IMR-90 (cell line): ENCODE data around the gene MYO1G. TPM values are rescaled to one million over a fixed set of nuclear protein-coding genes. Genes with fewer than 3 reads are reported as not detected.

ENCODE experiments used
- ATAC-seq: fragments of 200-7000 bp; cut with Tn5 transposase; 2 replicates; pipeline ENCODE4 v1.9.1; 2020; ENCODE audit warnings: low read depth, mild to moderate bottlenecking, moderate library complexity
- BruUV-seq: library from RNA; stranded (reverse); fragments of 400-500 nt; replicated peaks from 2 replicates; lab custom pipeline; 2021; lab: Mats Ljungman, UMichigan
- CTCF ChIA-PET: fragments of 300-600 bp; formaldehyde crosslinking; extraction: SDS; loops from one replicate; lab custom pipeline; 2021; ENCODE audit warnings: antibody characterized with exemption; lab: Yijun Ruan, JAX
- POLR2A ChIA-PET: fragments of 300-600 bp; sonication (Branson Sonifier 250); formaldehyde crosslinking; loops from one replicate; lab custom pipeline; 2022; ENCODE audit warnings: antibody characterized with exemption; ENCODE audit not compliant: unreplicated experiment; lab: Charles Lee
- DNase-seq: peaks from one replicate; pipeline ENCODE4 v3.0.0; 2013
- H2AFZ ChIP-seq: replicated peaks from 2 replicates; pipeline ENCODE3; 2013; ENCODE audit warnings: low read length, mild to moderate bottlenecking; ENCODE audit not compliant: poor library complexity
- H2AK5ac ChIP-seq: 2 replicates; pipeline ENCODE4 v1.6.1; 2013; ENCODE audit warnings: low read depth, low read length, inconsistent platforms
- H2AK9ac ChIP-seq: replicated peaks from 2 replicates; pipeline ENCODE3; 2013; ENCODE audit warnings: mild to moderate bottlenecking, low read depth, low read length, moderate library complexity; ENCODE audit not compliant: poor library complexity
- H2BK120ac ChIP-seq: 2 replicates; pipeline ENCODE4 v1.6.1; 2013; ENCODE audit warnings: low read depth, low read length, inconsistent platforms
- H2BK15ac ChIP-seq: 3 replicates; pipeline ENCODE4 v1.6.1; 2013; ENCODE audit warnings: low read depth, low read length, inconsistent platforms
- H2BK20ac ChIP-seq: 2 replicates; pipeline ENCODE4 v1.6.1; 2013; ENCODE audit warnings: low read depth, mild to moderate bottlenecking, inconsistent platforms, low read length, moderate library complexity
- H2BK5ac ChIP-seq: 2 replicates; pipeline ENCODE4 v1.6.1; 2013; ENCODE audit warnings: mild to moderate bottlenecking, low read depth, low read length, inconsistent platforms; ENCODE audit not compliant: poor library complexity, severe bottlenecking
- H3K14ac ChIP-seq: replicated peaks from 2 replicates; pipeline ENCODE4 v1.6.1; 2013; ENCODE audit warnings: low read depth, low read length, inconsistent platforms
- H3K18ac ChIP-seq: 2 replicates; pipeline ENCODE4 v1.6.1; 2013; ENCODE audit warnings: low read depth, low read length, control low read depth
- H3K23ac ChIP-seq: 2 replicates; pipeline ENCODE4 v1.6.1; 2013; ENCODE audit warnings: low read depth, low read length, inconsistent platforms
- H3K27ac ChIP-seq: 2 replicates; pipeline ENCODE4 v1.5.1; 2013; ENCODE audit warnings: mild to moderate bottlenecking, control low read depth, low read length; ENCODE audit not compliant: insufficient read depth
- H3K27me3 ChIP-seq: 2 replicates; pipeline ENCODE4 v1.6.1; 2013; ENCODE audit warnings: low read length; ENCODE audit not compliant: control insufficient read depth, insufficient read depth
- H3K36me3 ChIP-seq: 2 replicates; pipeline ENCODE4 v1.6.1; 2013; ENCODE audit warnings: low read length, mixed read lengths; ENCODE audit not compliant: control insufficient read depth, insufficient read depth
- H3K4ac ChIP-seq: 2 replicates; pipeline ENCODE4 v1.6.1; 2013; ENCODE audit warnings: low read depth, low read length, inconsistent platforms
- H3K4me1 ChIP-seq: 2 replicates; pipeline ENCODE4 v1.6.1; 2013; ENCODE audit warnings: low read length, mixed read lengths; ENCODE audit not compliant: control insufficient read depth, insufficient read depth
- H3K4me2 ChIP-seq: 2 replicates; pipeline ENCODE4 v1.6.1; 2013; ENCODE audit warnings: low read depth, mild to moderate bottlenecking, control low read depth, low read length, moderate library complexity
- H3K4me3 ChIP-seq: 2 replicates; pipeline ENCODE4 v1.5.1; 2013; ENCODE audit warnings: low read depth, mild to moderate bottlenecking, control low read depth, low read length, moderate library complexity; ENCODE audit not compliant: insufficient read depth
- H3K56ac ChIP-seq: 2 replicates; pipeline ENCODE4 v1.6.1; 2013; ENCODE audit warnings: low read length, inconsistent platforms; ENCODE audit not compliant: insufficient read depth; ENCODE audit errors: extremely low read depth
- H3K79me1 ChIP-seq, 2 experiments: 2 replicates each; pipeline ENCODE4 v1.6.1; 2013; ENCODE audit warnings: low read length in 2 of 2, inconsistent platforms in 1 of 2, low read depth in 1 of 2
- H3K9ac ChIP-seq: 2 replicates; pipeline ENCODE4 v1.6.1; 2013; ENCODE audit warnings: low read depth, low read length, control low read depth
- H3K9me1 ChIP-seq: 2 replicates; pipeline ENCODE4 v1.6.1; 2013; ENCODE audit warnings: low read length, inconsistent platforms; ENCODE audit not compliant: insufficient read depth
- H3K9me3 ChIP-seq: 2 replicates; pipeline ENCODE4 v1.6.1; 2013; ENCODE audit warnings: low read length; ENCODE audit not compliant: control insufficient read depth, insufficient read depth
- H4K20me1 ChIP-seq: 2 replicates; pipeline ENCODE4 v1.6.1; 2013; ENCODE audit warnings: low read length, inconsistent platforms; ENCODE audit not compliant: insufficient read depth
- H4K5ac ChIP-seq: 2 replicates; pipeline ENCODE4 v1.6.1; 2013; ENCODE audit warnings: mild to moderate bottlenecking, low read depth, low read length, control low read depth
- H4K8ac ChIP-seq, 2 experiments: 2 replicates each; pipeline ENCODE4 v1.6.1; 2013; ENCODE audit warnings: low read depth in 2 of 2, low read length in 2 of 2, control low read depth in 1 of 2, inconsistent platforms in 1 of 2
- H4K91ac ChIP-seq: 2 replicates; pipeline ENCODE4 v1.6.1; 2013; ENCODE audit warnings: low read depth, low read length, inconsistent platforms; ENCODE audit not compliant: insufficient read depth
- BHLHE40 ChIP-seq: fragments of 150-350 bp; IDR thresholded peaks from 2 replicates; pipeline ENCODE4 v1.6.1; 2016; ENCODE audit warnings: mild to moderate bottlenecking, low read depth, low read length
- CEBPB ChIP-seq: IDR thresholded peaks from 2 replicates; pipeline ENCODE4 v1.6.1; 2012; ENCODE audit warnings: low read depth, low read length, improper control_type of control experiment
- CHD1 ChIP-seq: IDR thresholded peaks from 2 replicates; pipeline ENCODE4 v1.6.1; 2012; ENCODE audit warnings: low read depth, low read length, improper control_type of control experiment
- MAFK ChIP-seq: IDR thresholded peaks from 2 replicates; pipeline ENCODE4 v1.6.1; 2012; ENCODE audit warnings: low read depth, low read length, improper control_type of control experiment
- MAZ ChIP-seq: IDR thresholded peaks from 2 replicates; pipeline ENCODE4 v1.6.1; 2012; ENCODE audit warnings: low read depth, mild to moderate bottlenecking, low read length, improper control_type of control experiment, moderate library complexity, borderline replicate concordance
- MXI1 ChIP-seq: IDR thresholded peaks from 2 replicates; pipeline ENCODE4 v1.6.1; 2012; ENCODE audit warnings: low read depth, mild to moderate bottlenecking, low read length, moderate library complexity, borderline replicate concordance
- POLR2A ChIP-seq: IDR thresholded peaks from 2 replicates; pipeline ENCODE4 v1.6.1; 2012; ENCODE audit warnings: mild to moderate bottlenecking, low read depth, low read length
- RAD21 ChIP-seq: IDR thresholded peaks from 2 replicates; pipeline ENCODE4 v1.6.1; 2012; ENCODE audit warnings: low read length, improper control_type of control experiment
- RCOR1 ChIP-seq: IDR thresholded peaks from 2 replicates; pipeline ENCODE4 v1.6.1; 2012; ENCODE audit warnings: mild to moderate bottlenecking, low read length, improper control_type of control experiment; ENCODE audit not compliant: insufficient replicate concordance
- WGBS, 2 experiments: methylation state at CpG; one replicate each; pipeline versions ENCODE4 v1.1.5 to v1.1.7; 2013; ENCODE audit warnings: missing lambda C conversion rate in 2 of 2; ENCODE audit not compliant: insufficient read length in 1 of 2; ENCODE audit errors: extremely low coverage in 2 of 2; 5-methylcytosine and 5-hydroxymethylcytosine counted together
- dilution Hi-C: fragments of 300-500 bp; cut with HindIII; formaldehyde crosslinking; loops from one replicate; pipeline ENCODE4 v1.14.3; 2018; ENCODE audit warnings: low sequenced_read_pairs; ENCODE audit not compliant: unreplicated experiment
- in situ Hi-C: fragments of 300-500 bp; cut with MboI; formaldehyde crosslinking; loops from 3 replicates; pipeline ENCODE4 v1.14.3; 2019; ENCODE audit warnings: low sequenced_read_pairs, inconsistent platforms, mixed read lengths
- intact Hi-C: fragments of 100-400 bp; cut with micrococcal nuclease; formaldehyde crosslinking; loops from 2 replicates; pipeline ENCODE4 v1.10.0; 2022
- polyA plus RNA-seq, 3 experiments: library from polyadenylated mRNA; depleted of rRNA; stranded (reverse); fragments of >200 nt; gene quantifications; 2 replicates each; pipeline ENCODE4 v1.2.3, GENCODE V29; 2012; ENCODE audit warnings: low replicate concordance in 1 of 3
- total RNA-seq: library from RNA; depleted of rRNA; stranded (reverse); fragments of >200 nt; gene quantifications from 2 replicates; pipeline ENCODE4 v1.2.3, GENCODE V29; 2012
- TF ChIP-seq, protein P1 (sequence below): fragments of 150-350 bp; IDR thresholded peaks from 2 replicates; pipeline ENCODE4 v1.6.1; 2017; ENCODE audit warnings: mild to moderate bottlenecking, antibody characterized with exemption, low read length, low read depth
- TF ChIP-seq, protein P2 (sequence below): fragments of 150-350 bp; IDR thresholded peaks from 2 replicates; pipeline ENCODE4 v1.6.1; 2016; ENCODE audit warnings: low read depth, mild to moderate bottlenecking, low read length, moderate library complexity, borderline replicate concordance
- TF ChIP-seq, protein P3 (sequence below): conservative IDR thresholded peaks from 2 replicates; pipeline ENCODE4 v1.5.1; 2012; ENCODE audit warnings: mild to moderate bottlenecking, low read depth, low read length, improper control_type of control experiment

The MYO1G gene
- total and polyA plus RNA-seq, 2 of the 4 experiments (the other 2 are of a cell fraction) = under 0.01 to 0.02 TPM

DNA sequence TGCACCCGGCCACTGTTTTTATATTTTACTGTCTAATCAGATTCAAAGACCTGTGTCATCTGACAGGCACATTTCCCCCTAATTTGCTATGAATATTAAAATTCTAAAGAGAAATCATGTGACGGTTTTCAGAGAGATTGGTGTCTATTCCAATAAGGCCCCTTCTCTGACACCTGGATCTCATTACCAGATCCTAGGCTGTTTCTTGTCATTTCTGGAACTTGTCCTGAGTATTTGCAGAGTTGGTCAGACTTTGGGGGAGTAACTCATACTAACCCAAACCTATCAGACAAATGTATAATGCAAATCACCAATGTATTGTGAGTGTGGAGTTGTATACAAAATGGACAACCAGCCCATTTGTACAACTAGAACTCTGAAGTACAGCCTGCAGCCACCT, 29.5 kb downstream of the MYO1G start:
- H2BK15ac ChIP-seq = no peak overlapping the region
- no CpG with 5 or more reads among the region's 2 CpGs for WGBS, 2 experiments
- no peak overlapping the region for H2BK120ac ChIP-seq
- no peak overlapping the region for H2BK20ac ChIP-seq
- no peak overlapping the region for H2AK5ac ChIP-seq
- H3K79me1 ChIP-seq = no peaks in the 10 kb centered on the region
- H3K36me3 ChIP-seq = no peaks in the 10 kb centered on the region
- no peak overlapping the region for H3K18ac ChIP-seq
- ChIA-PET CTCF (no interaction called here), POLR2A (no interaction called here)
- no peak overlapping the region for H3K4me3 ChIP-seq
- ATAC-seq (no peak), DNase-seq (no peak)
- H3K4ac ChIP-seq = no peak overlapping the region
- in situ Hi-C loops (no loop called here), intact Hi-C loops (no loop called here), dilution Hi-C loops (no loop called here)
- no peaks in the 10 kb centered on the region for H4K20me1 ChIP-seq
- no TSS peak for BruUV-seq
- no peaks in the 10 kb centered on the region for H3K9me1 ChIP-seq
- H3K27ac ChIP-seq = no peak overlapping the region
- H3K27me3 ChIP-seq = peaks cover 13% of the 10 kb centered on the region
- H3K9me3 ChIP-seq = no peaks in the 10 kb centered on the region
- no peak overlapping the region for H4K5ac ChIP-seq
- H3K56ac ChIP-seq = no peak overlapping the region
- TF ChIP-seq BHLHE40 (no peak), POLR2A (no peak), MAZ (no peak), MAFK (no peak), MXI1 (no peak), CEBPB (no peak), RAD21 (no peak), CHD1 (no peak), RCOR1 (no peak)
- TF ChIP-seq, protein P1, sequence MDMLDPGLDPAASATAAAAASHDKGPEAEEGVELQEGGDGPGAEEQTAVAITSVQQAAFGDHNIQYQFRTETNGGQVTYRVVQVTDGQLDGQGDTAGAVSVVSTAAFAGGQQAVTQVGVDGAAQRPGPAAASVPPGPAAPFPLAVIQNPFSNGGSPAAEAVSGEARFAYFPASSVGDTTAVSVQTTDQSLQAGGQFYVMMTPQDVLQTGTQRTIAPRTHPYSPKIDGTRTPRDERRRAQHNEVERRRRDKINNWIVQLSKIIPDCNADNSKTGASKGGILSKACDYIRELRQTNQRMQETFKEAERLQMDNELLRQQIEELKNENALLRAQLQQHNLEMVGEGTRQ = no peak
- TF ChIP-seq, protein P2, sequence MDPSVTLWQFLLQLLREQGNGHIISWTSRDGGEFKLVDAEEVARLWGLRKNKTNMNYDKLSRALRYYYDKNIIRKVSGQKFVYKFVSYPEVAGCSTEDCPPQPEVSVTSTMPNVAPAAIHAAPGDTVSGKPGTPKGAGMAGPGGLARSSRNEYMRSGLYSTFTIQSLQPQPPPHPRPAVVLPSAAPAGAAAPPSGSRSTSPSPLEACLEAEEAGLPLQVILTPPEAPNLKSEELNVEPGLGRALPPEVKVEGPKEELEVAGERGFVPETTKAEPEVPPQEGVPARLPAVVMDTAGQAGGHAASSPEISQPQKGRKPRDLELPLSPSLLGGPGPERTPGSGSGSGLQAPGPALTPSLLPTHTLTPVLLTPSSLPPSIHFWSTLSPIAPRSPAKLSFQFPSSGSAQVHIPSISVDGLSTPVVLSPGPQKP = no peak
- TF ChIP-seq, protein P3, sequence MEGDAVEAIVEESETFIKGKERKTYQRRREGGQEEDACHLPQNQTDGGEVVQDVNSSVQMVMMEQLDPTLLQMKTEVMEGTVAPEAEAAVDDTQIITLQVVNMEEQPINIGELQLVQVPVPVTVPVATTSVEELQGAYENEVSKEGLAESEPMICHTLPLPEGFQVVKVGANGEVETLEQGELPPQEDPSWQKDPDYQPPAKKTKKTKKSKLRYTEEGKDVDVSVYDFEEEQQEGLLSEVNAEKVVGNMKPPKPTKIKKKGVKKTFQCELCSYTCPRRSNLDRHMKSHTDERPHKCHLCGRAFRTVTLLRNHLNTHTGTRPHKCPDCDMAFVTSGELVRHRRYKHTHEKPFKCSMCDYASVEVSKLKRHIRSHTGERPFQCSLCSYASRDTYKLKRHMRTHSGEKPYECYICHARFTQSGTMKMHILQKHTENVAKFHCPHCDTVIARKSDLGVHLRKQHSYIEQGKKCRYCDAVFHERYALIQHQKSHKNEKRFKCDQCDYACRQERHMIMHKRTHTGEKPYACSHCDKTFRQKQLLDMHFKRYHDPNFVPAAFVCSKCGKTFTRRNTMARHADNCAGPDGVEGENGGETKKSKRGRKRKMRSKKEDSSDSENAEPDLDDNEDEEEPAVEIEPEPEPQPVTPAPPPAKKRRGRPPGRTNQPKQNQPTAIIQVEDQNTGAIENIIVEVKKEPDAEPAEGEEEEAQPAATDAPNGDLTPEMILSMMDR = no peak
- H4K91ac ChIP-seq = no peak overlapping the region
- H2BK5ac ChIP-seq = no peak overlapping the region
- no peak overlapping the region for H2AK9ac ChIP-seq
- no peaks in the 10 kb centered on the region for H3K4me1 ChIP-seq
- no peak overlapping the region for H3K4me2 ChIP-seq
- no peak overlapping the region for H4K8ac ChIP-seq
- H3K14ac ChIP-seq = no peak overlapping the region
- no peak overlapping the region for H3K9ac ChIP-seq
- no peak overlapping the region for H3K23ac ChIP-seq
- H2AFZ ChIP-seq = no peak overlapping the region
